Body of pancreas (tissue), 4 donors: ENCODE results near the gene CHRD. TPM values are rescaled to one million over a fixed set of nuclear protein-coding genes. Genes with fewer than 3 reads are reported as not detected.

ENCODE experiments used
- ATAC-seq: fragments of 150-250 bp; one replicate; pipeline ENCODE4 v1.9.1; 2016
- DNase-seq, 4 donors: peaks; one replicate each; pipeline ENCODE4 v3.0.0-alpha.2; 2019
- H3K27ac ChIP-seq, 4 donors: fragments of 200-600 bp; sonication (generic); 1 replicate in 3 of 4; 2 replicates in 1 of 4; pipeline versions ENCODE4 v1.5.1 to v1.6.1; 2016 to 2019; ENCODE audit warnings: mild to moderate bottlenecking in 1 of 4, mixed read lengths in 1 of 4, moderate library complexity in 1 of 4
- H3K27me3 ChIP-seq, 2 donors: fragments of 200-600 bp; sonication (generic); one replicate each; pipeline ENCODE4 v1.6.0; 2016; ENCODE audit warnings: mild to moderate bottlenecking in 1 of 2
- H3K36me3 ChIP-seq, 2 donors: fragments of 200-600 bp; sonication (generic); replicated peaks in 1 of 2; 2 replicates each; pipeline ENCODE4 v1.5.1; 2016; ENCODE audit warnings: low read depth in 2 of 2; ENCODE audit not compliant: insufficient read depth in 1 of 2
- H3K4me1 ChIP-seq: fragments of 200-600 bp; sonication (generic); one replicate; pipeline ENCODE4 v1.6.0; 2016
- H3K4me3 ChIP-seq, 2 donors: fragments of 200-600 bp; sonication (generic); 1 replicate in 1 of 2; 2 replicates in 1 of 2; pipeline ENCODE4 v1.5.1; 2016 to 2019
- H3K9me3 ChIP-seq, 3 donors: fragments of 200-600 bp; sonication (generic); 1 replicate in 2 of 3; 2 replicates in 1 of 3; pipeline ENCODE4 v1.5.1; 2016
- POLR2A ChIP-seq, 3 donors: fragments of 450-650 bp; IDR thresholded peaks; one replicate each; pipeline ENCODE4 v1.6.1; 2016; ENCODE audit warnings: antibody characterized with exemption in 3 of 3, mild to moderate bottlenecking in 2 of 3
- WGBS, 2 donors: methylation state at CpG; one replicate each; pipeline ENCODE4 v1.1.5; 2017; 5-methylcytosine and 5-hydroxymethylcytosine counted together
- intact Hi-C: fragments of 100-400 bp; cut with DNase I; formaldehyde crosslinking; loops from one replicate; pipeline ENCODE4 v1.15.1; 2023
- total RNA-seq, 2 donors: library from RNA; depleted of rRNA; stranded (reverse); fragments of >200 nt; gene quantifications; one replicate each; pipeline ENCODE4 v1.1.0, GENCODE V29; 2016
- TF ChIP-seq, protein P1 (sequence below), 7 experiments: fragments of 450-650 bp in 4 of 7; fragments of 200-600 bp in 3 of 7; sonication (generic) in 3 of 7; IDR thresholded peaks; one replicate each; pipeline ENCODE4 v1.5.1; 2016 to 2019; ENCODE audit warnings: antibody characterized with exemption in 7 of 7

The CHRD gene
- total RNA-seq, 2 donors from 2014 or later, result 47.2 to 50.4 TPM

- peaks cover 36% of the 10 kb centered on the region for H3K4me1 ChIP-seq
- peaks cover 0 to 3% of the 10 kb centered on the region in 2 donors for H3K36me3 ChIP-seq
- no peak for ATAC-seq
- peak overlapping the region in 3 of 4 donors; percentile 95 to 97 (median 96) for H3K27ac ChIP-seq
- peak in 2 of 3 donors; percentile 36 to 41 for TF ChIP-seq POLR2A (IDR thresholded peaks at IDR 0.05)
- TF ChIP-seq, protein P1, sequence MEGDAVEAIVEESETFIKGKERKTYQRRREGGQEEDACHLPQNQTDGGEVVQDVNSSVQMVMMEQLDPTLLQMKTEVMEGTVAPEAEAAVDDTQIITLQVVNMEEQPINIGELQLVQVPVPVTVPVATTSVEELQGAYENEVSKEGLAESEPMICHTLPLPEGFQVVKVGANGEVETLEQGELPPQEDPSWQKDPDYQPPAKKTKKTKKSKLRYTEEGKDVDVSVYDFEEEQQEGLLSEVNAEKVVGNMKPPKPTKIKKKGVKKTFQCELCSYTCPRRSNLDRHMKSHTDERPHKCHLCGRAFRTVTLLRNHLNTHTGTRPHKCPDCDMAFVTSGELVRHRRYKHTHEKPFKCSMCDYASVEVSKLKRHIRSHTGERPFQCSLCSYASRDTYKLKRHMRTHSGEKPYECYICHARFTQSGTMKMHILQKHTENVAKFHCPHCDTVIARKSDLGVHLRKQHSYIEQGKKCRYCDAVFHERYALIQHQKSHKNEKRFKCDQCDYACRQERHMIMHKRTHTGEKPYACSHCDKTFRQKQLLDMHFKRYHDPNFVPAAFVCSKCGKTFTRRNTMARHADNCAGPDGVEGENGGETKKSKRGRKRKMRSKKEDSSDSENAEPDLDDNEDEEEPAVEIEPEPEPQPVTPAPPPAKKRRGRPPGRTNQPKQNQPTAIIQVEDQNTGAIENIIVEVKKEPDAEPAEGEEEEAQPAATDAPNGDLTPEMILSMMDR (IDR thresholded peaks at IDR 0.05), result no peak
- DNase-seq, result peak in 1 of 4 donors; percentile 11
- WGBS, 2 donors, result 67 to 68% methylated on average over 12 of the region's 12 CpGs
- intact Hi-C loops, result no loop called here
- no peaks in the 10 kb centered on the region for H3K27me3 ChIP-seq
- peak overlapping the region in 1 of 2 donors; percentile 25 for H3K4me3 ChIP-seq
- no peaks in the 10 kb centered on the region for H3K9me3 ChIP-seq
Observed at GRCh38 chr3:184360070-184360928, 19.6 kb upstream of the CHRD start.

GRCh38 chr3:184360929-184361531, 18.8 kb upstream of the CHRD start:
- intact Hi-C loops, result no loop called here
- Histone ChIP-seq H3K4me1 (peaks cover 36% of the 10 kb centered on the region), H3K4me3 (peak overlapping the region; percentile 25 to 57), H3K36me3 (peaks cover 0 to 3% of the 10 kb centered on the region in 2 donors), H3K27me3 (no peaks in the 10 kb centered on the region), H3K27ac (peak overlapping the region in 3 of 4 donors; percentile 95 to 97 (median 96)), H3K9me3 (no peaks in the 10 kb centered on the region)
- ATAC-seq (no peak), DNase-seq (peak in 1 of 4 donors; percentile 9)
- 8 to 26% methylated on average over 6 to 24 of the region's 24 CpGs for WGBS, 2 donors
- TF ChIP-seq POLR2A (IDR thresholded peaks at IDR 0.05), result peak in 2 of 3 donors; percentile 35 to 41
- TF ChIP-seq, protein P1 (IDR thresholded peaks at IDR 0.05), result no peak

- peak within 1 kb of the TSS; percentile 95 to 97 (median 96) for H3K27ac ChIP-seq
- peak; percentile 51 for ATAC-seq
- H3K27me3 ChIP-seq, result no peaks in the 10 kb centered on the region
- peak in 2 of 3 donors; percentile 48 to 50 for TF ChIP-seq POLR2A (IDR thresholded peaks at IDR 0.05)
- TF ChIP-seq, protein P1 (IDR thresholded peaks at IDR 0.05), result no peak
- intact Hi-C loops, result no loop called here
- DNase-seq, result peak; percentile 47 to 64 (median 54)
- H3K4me1 ChIP-seq, result peaks cover 36% of the 10 kb centered on the region
- H3K36me3 ChIP-seq, result peaks cover 0 to 3% of the 10 kb centered on the region in 2 donors
- WGBS, 2 donors, result 0% methylated on average over 55 of the region's 56 CpGs; no CpG with 5 or more reads in 1 of the 2 donors
- no peaks in the 10 kb centered on the region for H3K9me3 ChIP-seq
- peak within 1 kb of the TSS; percentile 57 to 69 for H3K4me3 ChIP-seq
Observed at GRCh38 chr3:184361532-184361931, 18.3 kb upstream of the CHRD start, which contains the start of the genes CLCN2 and POLR2H. CLCN2 (minus strand) TSS chr3:184361605; CDS start chr3:184361479, 126 bp downstream. POLR2H (plus strand) TSS chr3:184361710; CDS start chr3:184363493, 1,783 bp downstream.

DNA sequence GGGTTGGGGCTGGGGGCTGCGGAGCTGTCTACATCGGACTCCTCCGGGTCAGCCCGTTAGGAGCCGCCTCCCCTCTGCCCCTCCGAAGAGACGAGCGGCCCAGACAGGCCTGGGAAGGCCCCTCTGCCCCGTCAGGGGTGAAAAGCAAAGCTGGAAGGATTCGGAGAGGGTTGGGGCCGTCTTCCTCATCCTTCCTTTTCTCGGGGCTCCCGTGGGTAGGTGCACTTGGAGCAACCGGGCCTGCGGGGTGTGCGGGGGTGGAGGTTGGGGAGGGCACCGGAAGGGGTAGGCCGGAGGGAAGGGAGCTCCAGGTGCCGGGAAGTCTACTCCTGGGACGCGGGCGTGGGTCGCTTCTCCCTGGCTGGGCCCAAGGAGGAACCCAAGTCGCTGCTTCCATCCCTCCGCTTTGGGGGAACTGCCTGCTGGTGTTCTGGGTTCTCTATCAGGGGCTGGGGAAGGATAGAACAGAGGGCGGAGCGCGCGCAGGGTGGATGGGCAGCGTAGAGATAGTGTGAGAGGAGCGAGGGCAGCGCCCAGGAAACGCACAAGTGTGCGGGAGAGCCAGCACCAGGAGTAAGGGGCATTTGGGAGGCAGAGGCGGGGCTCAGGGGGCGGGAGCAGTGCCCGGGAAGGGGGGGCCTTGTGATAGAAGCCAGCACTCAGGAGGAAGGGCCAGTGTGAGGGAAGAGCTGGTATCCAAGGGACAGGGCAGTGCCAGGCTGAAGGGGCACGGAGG, 17.8 kb upstream of the CHRD start:
- Histone ChIP-seq H3K27me3 (no peaks in the 10 kb centered on the region), H3K27ac (peak overlapping the region; percentile 95 to 97 (median 96)), H3K36me3 (peaks cover 0 to 3% of the 10 kb centered on the region in 2 donors), H3K9me3 (no peaks in the 10 kb centered on the region), H3K4me1 (peaks cover 36% of the 10 kb centered on the region), H3K4me3 (peak overlapping the region; percentile 57 to 69)
- peak; percentile 65 to 80 (median 71) for DNase-seq
- 0 to 2% methylated on average over 33 to 34 of the region's 38 CpGs for WGBS, 2 donors
- TF ChIP-seq, protein P1 (IDR thresholded peaks at IDR 0.05), result no peak
- peak; percentile 4 to 65 (median 54) for TF ChIP-seq POLR2A (IDR thresholded peaks at IDR 0.05)
- intact Hi-C loops, result no loop called here
- peak; percentile 30 for ATAC-seq
